ENCODE data around the gene FOXI1. TPM values are rescaled to one million over a fixed set of nuclear protein-coding genes. Genes with fewer than 3 reads are reported as not detected.

FOXI1 gene
- total RNA-seq, 4 donors from 2014 or later, result 2.4 to 4.9 (median 3.9) TPM

DNA sequence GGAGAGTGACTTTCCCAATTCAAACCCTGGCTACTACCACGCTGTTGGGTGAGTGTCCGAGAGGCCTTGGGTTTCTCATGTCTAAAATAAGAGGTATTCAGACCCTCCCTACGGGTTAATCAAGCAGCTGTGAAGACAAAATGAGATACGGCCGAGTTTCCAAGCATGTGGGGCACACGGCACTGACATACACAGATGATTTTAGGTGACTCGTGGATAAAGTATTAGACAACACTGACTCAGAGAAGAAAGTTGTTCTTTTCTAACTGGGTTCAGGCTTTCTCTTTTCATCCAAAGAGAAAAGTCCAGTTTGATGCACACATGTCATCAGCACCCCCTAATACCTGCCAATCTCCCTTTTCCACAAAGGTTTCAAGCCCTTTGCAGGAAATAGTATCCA is 15.6 kb downstream of the FOXI1 start:
- H3K4me1 ChIP-seq, result no peaks in the 10 kb centered on the region
- H3K4me3 ChIP-seq, result no peak overlapping the region
- no peak overlapping the region for H3K27ac ChIP-seq
- no peaks in the 10 kb centered on the region for H3K27me3 ChIP-seq
- H3K9me3 ChIP-seq, result peaks cover 1% of the 10 kb centered on the region
- no peaks in the 10 kb centered on the region for H3K36me3 ChIP-seq
- no peak for DNase-seq (ENCODE audit: low spot score in 2 of 2)
- 77% methylated on average over 7 of the region's 7 CpGs for WGBS
- TF ChIP-seq, protein P1, sequence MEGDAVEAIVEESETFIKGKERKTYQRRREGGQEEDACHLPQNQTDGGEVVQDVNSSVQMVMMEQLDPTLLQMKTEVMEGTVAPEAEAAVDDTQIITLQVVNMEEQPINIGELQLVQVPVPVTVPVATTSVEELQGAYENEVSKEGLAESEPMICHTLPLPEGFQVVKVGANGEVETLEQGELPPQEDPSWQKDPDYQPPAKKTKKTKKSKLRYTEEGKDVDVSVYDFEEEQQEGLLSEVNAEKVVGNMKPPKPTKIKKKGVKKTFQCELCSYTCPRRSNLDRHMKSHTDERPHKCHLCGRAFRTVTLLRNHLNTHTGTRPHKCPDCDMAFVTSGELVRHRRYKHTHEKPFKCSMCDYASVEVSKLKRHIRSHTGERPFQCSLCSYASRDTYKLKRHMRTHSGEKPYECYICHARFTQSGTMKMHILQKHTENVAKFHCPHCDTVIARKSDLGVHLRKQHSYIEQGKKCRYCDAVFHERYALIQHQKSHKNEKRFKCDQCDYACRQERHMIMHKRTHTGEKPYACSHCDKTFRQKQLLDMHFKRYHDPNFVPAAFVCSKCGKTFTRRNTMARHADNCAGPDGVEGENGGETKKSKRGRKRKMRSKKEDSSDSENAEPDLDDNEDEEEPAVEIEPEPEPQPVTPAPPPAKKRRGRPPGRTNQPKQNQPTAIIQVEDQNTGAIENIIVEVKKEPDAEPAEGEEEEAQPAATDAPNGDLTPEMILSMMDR (IDR thresholded peaks at IDR 0.05), result no peak
- TF ChIP-seq POLR2A (IDR thresholded peaks at IDR 0.05), result no peak
- no peak for TF ChIP-seq EP300 (IDR thresholded peaks at IDR 0.05)
- TF ChIP-seq POLR2AphosphoS5 (IDR thresholded peaks at IDR 0.05), result no peak

DNA sequence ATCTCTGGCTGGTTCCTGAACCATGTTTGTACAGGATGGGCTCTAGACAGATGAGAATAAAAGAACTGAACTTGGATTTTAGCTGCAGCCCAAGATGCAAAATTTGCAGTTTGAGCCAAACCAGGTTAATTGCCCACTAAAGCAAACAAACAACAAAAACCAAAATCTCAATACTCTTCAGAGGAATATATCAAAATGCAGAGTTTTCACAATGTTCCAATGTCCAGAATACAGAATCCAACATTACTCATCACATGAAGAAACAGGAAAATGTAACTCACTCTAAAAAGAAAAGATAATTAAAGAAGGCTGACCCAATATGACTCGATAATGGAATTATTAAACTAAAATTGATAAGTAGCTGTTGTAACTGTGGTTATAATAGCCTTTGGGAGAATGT is 20.4 kb downstream of the FOXI1 start:
- peaks cover 6% of the 10 kb centered on the region for H3K9me3 ChIP-seq
- no peaks in the 10 kb centered on the region for H3K27me3 ChIP-seq
- no peak overlapping the region for H3K27ac ChIP-seq
- no peaks in the 10 kb centered on the region for H3K36me3 ChIP-seq
- H3K4me3 ChIP-seq, result no peak overlapping the region
- H3K4me1 ChIP-seq, result no peaks in the 10 kb centered on the region
- TF ChIP-seq, protein P1 (IDR thresholded peaks at IDR 0.05), result no peak
- TF ChIP-seq POLR2AphosphoS5 (IDR thresholded peaks at IDR 0.05), result no peak
- TF ChIP-seq POLR2A (IDR thresholded peaks at IDR 0.05), result no peak
- TF ChIP-seq EP300 (IDR thresholded peaks at IDR 0.05), result no peak
- DNase-seq (ENCODE audit: low spot score in 2 of 2), result no peak
- 73% methylated on average over 1 of the region's 1 CpG for WGBS

- TF ChIP-seq POLR2AphosphoS5 (IDR thresholded peaks at IDR 0.05) (no peak), EP300 (IDR thresholded peaks at IDR 0.05) (no peak), POLR2A (IDR thresholded peaks at IDR 0.05) (no peak)
- TF ChIP-seq, protein P1 (IDR thresholded peaks at IDR 0.05), result no peak
- Histone ChIP-seq H3K27me3 (no peaks in the 10 kb centered on the region), H3K27ac (no peak overlapping the region), H3K36me3 (no peaks in the 10 kb centered on the region), H3K9me3 (peaks cover 6% of the 10 kb centered on the region), H3K4me3 (no peak overlapping the region), H3K4me1 (no peaks in the 10 kb centered on the region)
- DNase-seq (ENCODE audit: low spot score in 2 of 2), result no peak
- WGBS, result 69% methylated on average over 1 of the region's 1 CpG
Observed at GRCh38 chr5:170126626-170127025, 20.9 kb downstream of the FOXI1 start.

GRCh38 chr5:170131235-170131634 is 25.5 kb downstream of the FOXI1 start:
- H3K36me3 ChIP-seq, result no peaks in the 10 kb centered on the region
- no peak for DNase-seq (ENCODE audit: low spot score in 2 of 2)
- H3K4me3 ChIP-seq, result no peak overlapping the region
- H3K4me1 ChIP-seq, result no peaks in the 10 kb centered on the region
- WGBS, result 80% methylated on average over 3 of the region's 3 CpGs
- H3K9me3 ChIP-seq, result peaks cover 5% of the 10 kb centered on the region
- no peaks in the 10 kb centered on the region for H3K27me3 ChIP-seq
- H3K27ac ChIP-seq, result no peak overlapping the region
- TF ChIP-seq, protein P1 (IDR thresholded peaks at IDR 0.05), result no peak
- TF ChIP-seq POLR2A (IDR thresholded peaks at IDR 0.05) (no peak), EP300 (IDR thresholded peaks at IDR 0.05) (no peak), POLR2AphosphoS5 (IDR thresholded peaks at IDR 0.05) (no peak)

DNA sequence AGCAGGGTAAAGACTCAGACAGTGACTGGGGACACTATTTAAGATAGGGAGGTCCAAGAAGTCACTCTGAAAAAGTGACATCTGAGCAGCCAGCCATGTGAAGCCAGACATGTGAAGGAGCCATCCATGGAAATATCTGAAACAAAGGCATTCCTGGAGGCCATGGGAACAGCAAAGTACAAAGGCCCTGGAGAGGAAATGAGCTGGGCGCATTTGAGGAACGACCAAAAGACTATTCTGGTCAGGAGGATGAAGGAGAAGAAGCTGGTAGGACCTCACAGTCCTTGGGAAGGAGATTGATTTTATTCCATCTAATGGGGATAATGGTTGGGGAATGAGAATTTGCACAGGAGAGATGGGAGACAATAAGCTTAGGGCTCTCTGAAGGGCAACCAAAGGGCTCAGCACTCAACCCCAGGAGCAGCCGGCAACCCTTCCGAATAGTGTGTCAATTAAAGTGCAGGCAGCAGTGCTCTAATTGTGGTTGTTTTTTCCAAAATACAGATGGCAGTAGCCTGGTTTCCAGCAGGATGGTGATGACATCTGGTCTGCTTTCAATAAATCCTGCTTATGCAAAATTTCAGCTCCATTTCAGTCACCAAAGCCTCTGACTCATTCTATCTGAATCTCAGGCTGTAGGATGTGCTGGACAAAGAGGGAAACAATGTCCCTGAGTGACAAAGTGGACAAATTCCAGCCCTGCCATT is 26.7 kb downstream of the FOXI1 start:
- Histone ChIP-seq H3K9me3 (no peaks in the 10 kb centered on the region), H3K4me3 (no peak overlapping the region), H3K4me1 (no peaks in the 10 kb centered on the region), H3K27me3 (no peaks in the 10 kb centered on the region), H3K36me3 (no peaks in the 10 kb centered on the region), H3K27ac (no peak overlapping the region)
- DNase-seq (ENCODE audit: low spot score in 2 of 2), result no peak
- WGBS, result 54% methylated on average over 4 of the region's 4 CpGs
- TF ChIP-seq POLR2AphosphoS5 (IDR thresholded peaks at IDR 0.05) (no peak), POLR2A (IDR thresholded peaks at IDR 0.05) (no peak), EP300 (IDR thresholded peaks at IDR 0.05) (no peak)
- TF ChIP-seq, protein P1 (IDR thresholded peaks at IDR 0.05), result no peak

All from suprapubic skin (tissue), 4 donors.